KMS-11 (cell line): Measurements from ENCODE around the gene USP35.

Source experiments
- H2AFZ ChIP-seq: fragments of 200-600 bp; sonication (generic); 2 replicates; pipeline ENCODE4 v1.6.1; 2016; ENCODE audit warnings: antibody characterized with exemption, mixed run types, low read depth
- H3K27ac ChIP-seq: fragments of 200-600 bp; sonication (generic); 2 replicates; pipeline ENCODE4 v1.6.1; 2016; ENCODE audit warnings: mild to moderate bottlenecking, mixed run types
- H3K27me3 ChIP-seq: fragments of 200-600 bp; sonication (generic); 2 replicates; pipeline ENCODE4 v1.6.1; 2017; ENCODE audit warnings: mild to moderate bottlenecking, low read depth, mixed run types, moderate library complexity; ENCODE audit not compliant: insufficient read depth
- H3K36me3 ChIP-seq: fragments of 200-600 bp; sonication (generic); 2 replicates; pipeline ENCODE4 v1.6.1; 2017; ENCODE audit warnings: mild to moderate bottlenecking, mixed run types; ENCODE audit not compliant: insufficient read depth
- H3K4me1 ChIP-seq: fragments of 200-600 bp; sonication (generic); 2 replicates; pipeline ENCODE4 v1.6.1; 2016; ENCODE audit warnings: mild to moderate bottlenecking, low read depth, mixed run types; ENCODE audit not compliant: poor library complexity, severe bottlenecking
- H3K4me2 ChIP-seq: fragments of 200-600 bp; sonication (generic); 2 replicates; pipeline ENCODE4 v1.7.0; 2016; ENCODE audit warnings: mild to moderate bottlenecking, mixed run types
- H3K4me3 ChIP-seq: fragments of 200-600 bp; sonication (generic); IDR thresholded peaks from 2 replicates; pipeline ENCODE4 v1.6.1; 2017; ENCODE audit warnings: low read depth, low read length, mixed read lengths; ENCODE audit not compliant: insufficient read depth
- H3K79me2 ChIP-seq: fragments of 200-600 bp; sonication (generic); 2 replicates; pipeline ENCODE4 v1.6.1; 2016; ENCODE audit warnings: low read depth, mixed run types; ENCODE audit not compliant: insufficient read depth
- H3K9ac ChIP-seq: fragments of 200-600 bp; sonication (generic); 2 replicates; pipeline ENCODE4 v1.6.1; 2016; ENCODE audit warnings: mild to moderate bottlenecking, mixed run types
- H4K20me1 ChIP-seq: fragments of 200-600 bp; sonication (generic); 2 replicates; pipeline ENCODE4 v1.6.1; 2016; ENCODE audit warnings: mild to moderate bottlenecking, mixed run types; ENCODE audit not compliant: insufficient read depth
- TF ChIP-seq, protein P1 (sequence below): fragments of 200-600 bp; sonication (generic); conservative IDR thresholded peaks from 2 replicates; pipeline ENCODE4 v1.6.1; 2017; ENCODE audit warnings: low read depth, mild to moderate bottlenecking, antibody characterized with exemption, low read length, moderate library complexity, mixed read lengths

USP35 gene

DNA sequence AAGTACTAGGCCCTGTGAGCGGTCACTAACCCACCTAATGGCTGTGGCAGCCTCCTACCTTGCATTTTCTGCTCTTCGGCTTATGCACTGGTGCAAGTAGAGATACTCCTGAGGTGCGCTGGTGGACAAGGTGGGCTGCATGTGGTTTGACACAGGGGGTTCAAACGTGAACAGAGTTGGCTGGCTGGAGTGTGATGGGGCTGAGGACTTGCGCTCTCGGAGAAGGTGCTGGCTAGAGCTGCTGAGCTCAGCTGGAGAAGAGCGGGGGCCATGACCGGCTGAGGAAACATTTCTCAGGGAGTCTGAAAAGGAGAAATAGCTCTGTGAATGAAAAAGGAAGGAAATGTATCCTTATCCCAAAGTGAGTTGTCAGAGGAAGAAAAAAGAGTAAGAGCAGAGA, 61.4 kb downstream of the USP35 start:
- no peaks in the 10 kb centered on the region for H3K4me1 ChIP-seq
- H3K9ac ChIP-seq: no peak overlapping the region
- H2AFZ ChIP-seq: no peak overlapping the region
- no peak overlapping the region for H3K27ac ChIP-seq
- no peaks in the 10 kb centered on the region for H3K79me2 ChIP-seq
- no peak overlapping the region for H3K4me2 ChIP-seq
- H4K20me1 ChIP-seq: no peaks in the 10 kb centered on the region
- TF ChIP-seq, protein P1, sequence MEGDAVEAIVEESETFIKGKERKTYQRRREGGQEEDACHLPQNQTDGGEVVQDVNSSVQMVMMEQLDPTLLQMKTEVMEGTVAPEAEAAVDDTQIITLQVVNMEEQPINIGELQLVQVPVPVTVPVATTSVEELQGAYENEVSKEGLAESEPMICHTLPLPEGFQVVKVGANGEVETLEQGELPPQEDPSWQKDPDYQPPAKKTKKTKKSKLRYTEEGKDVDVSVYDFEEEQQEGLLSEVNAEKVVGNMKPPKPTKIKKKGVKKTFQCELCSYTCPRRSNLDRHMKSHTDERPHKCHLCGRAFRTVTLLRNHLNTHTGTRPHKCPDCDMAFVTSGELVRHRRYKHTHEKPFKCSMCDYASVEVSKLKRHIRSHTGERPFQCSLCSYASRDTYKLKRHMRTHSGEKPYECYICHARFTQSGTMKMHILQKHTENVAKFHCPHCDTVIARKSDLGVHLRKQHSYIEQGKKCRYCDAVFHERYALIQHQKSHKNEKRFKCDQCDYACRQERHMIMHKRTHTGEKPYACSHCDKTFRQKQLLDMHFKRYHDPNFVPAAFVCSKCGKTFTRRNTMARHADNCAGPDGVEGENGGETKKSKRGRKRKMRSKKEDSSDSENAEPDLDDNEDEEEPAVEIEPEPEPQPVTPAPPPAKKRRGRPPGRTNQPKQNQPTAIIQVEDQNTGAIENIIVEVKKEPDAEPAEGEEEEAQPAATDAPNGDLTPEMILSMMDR: no peak
- no peak overlapping the region for H3K4me3 ChIP-seq
- H3K36me3 ChIP-seq: no peaks in the 10 kb centered on the region
- H3K27me3 ChIP-seq: no peaks in the 10 kb centered on the region

DNA sequence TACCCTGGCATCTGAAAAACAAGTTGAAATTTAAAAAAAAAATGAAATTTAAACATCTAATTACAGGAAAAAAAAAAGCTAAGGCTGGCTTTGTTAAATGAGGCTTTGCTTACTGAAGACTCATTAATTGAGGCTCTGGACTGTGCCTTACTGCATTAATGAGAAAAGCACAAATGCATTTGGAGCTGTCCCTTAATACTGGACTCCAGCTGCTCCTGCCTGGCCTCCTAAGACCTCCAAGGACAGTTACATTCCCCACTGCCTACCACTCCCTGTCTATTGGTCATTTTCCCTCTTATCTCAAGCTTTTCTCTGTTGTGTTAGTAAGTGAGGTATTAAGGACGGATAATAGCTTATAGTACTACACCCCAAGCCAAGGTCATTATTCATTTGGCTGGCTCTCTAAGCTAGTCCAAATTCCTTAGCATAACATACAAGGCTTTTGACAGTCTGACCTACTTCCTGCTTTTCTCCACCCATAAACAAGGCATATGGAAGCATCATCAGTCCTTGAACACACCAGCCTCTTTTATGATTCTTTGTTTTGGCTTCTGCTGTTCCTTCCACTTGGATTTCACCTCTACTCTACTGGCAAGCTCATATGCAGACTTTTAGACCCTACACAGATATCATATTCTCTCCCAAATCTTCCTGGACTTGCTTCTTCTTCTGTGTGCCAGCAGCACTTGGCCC, 62.5 kb downstream of the USP35 start:
- Histone ChIP-seq H4K20me1 (no peaks in the 10 kb centered on the region), H2AFZ (no peak overlapping the region), H3K79me2 (no peaks in the 10 kb centered on the region), H3K4me2 (no peak overlapping the region), H3K9ac (no peak overlapping the region), H3K27me3 (no peaks in the 10 kb centered on the region), H3K36me3 (no peaks in the 10 kb centered on the region), H3K4me3 (no peak overlapping the region), H3K27ac (no peak overlapping the region), H3K4me1 (no peaks in the 10 kb centered on the region)
- TF ChIP-seq, protein P1: no peak

DNA sequence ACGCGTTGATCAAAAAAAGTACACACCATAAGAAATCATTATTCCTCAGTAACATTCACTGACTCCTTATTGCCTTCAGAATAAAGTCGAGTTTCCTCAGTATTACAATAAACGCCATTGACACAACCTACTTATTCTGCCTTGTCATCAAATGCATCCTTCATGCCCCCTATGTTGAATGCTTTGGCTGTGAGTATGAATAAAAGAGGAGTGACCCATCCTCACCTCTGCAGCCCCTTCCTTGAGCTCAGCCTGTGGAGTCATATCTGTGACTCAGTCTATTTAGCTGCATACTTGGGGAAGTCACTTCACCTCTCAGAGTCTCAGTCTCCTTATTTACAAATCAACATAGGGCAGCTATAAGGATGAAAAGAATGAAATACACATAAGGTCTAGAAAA, 65.1 kb downstream of the USP35 start:
- TF ChIP-seq, protein P1: no peak
- Histone ChIP-seq H3K27me3 (no peaks in the 10 kb centered on the region), H3K4me2 (no peak overlapping the region), H3K4me1 (no peaks in the 10 kb centered on the region), H3K36me3 (no peaks in the 10 kb centered on the region), H3K27ac (no peak overlapping the region), H4K20me1 (no peaks in the 10 kb centered on the region), H3K4me3 (no peak overlapping the region), H2AFZ (no peak overlapping the region), H3K79me2 (no peaks in the 10 kb centered on the region), H3K9ac (no peak overlapping the region)

DNA sequence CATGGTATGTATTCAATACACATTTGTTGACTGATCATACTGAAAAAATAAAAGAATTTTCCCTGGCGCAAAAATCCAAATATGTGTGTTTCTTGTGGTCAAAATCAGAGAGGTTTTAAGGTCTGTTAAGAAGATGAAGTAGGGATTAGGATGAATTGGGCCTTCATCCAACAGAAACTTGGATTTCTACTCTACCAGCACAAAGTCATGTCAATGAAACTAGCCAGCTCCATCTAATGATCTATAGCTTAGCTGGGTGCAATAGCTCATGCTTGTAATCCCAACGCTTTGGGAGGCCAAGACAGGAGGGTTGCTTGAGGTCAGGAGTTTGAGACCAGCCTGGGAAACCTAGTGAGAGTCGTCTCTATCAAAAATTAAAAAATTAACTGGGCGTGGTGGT, 65.5 kb downstream of the USP35 start:
- Histone ChIP-seq H3K4me2 (no peak overlapping the region), H4K20me1 (no peaks in the 10 kb centered on the region), H3K4me1 (no peaks in the 10 kb centered on the region), H3K36me3 (no peaks in the 10 kb centered on the region), H3K27ac (no peak overlapping the region), H3K4me3 (no peak overlapping the region), H3K79me2 (no peaks in the 10 kb centered on the region), H3K27me3 (no peaks in the 10 kb centered on the region), H2AFZ (no peak overlapping the region), H3K9ac (no peak overlapping the region)
- TF ChIP-seq, protein P1: no peak
